Pancreas (tissue), 10 donors: ENCODE data around the gene KRT71. TPM values are rescaled to one million over a fixed set of nuclear protein-coding genes. Genes with fewer than 3 reads are reported as not detected.

Experiments used
- ATAC-seq, 4 donors: fragments of 200-7000 bp; cut with Tn5 transposase; one replicate each; pipeline versions ENCODE4 v1.8.0 to v1.9.1; 2020; ENCODE audit warnings: mild to moderate bottlenecking in 4 of 4, moderate library complexity in 4 of 4
- DNase-seq, 6 donors: peaks; one replicate each; pipeline ENCODE4 v3.0.0-alpha.2; 2020
- FAIRE-seq: peaks from 2 replicates; lab custom pipeline; 2012; peaks lifted over from hg19 to GRCh38; lab: Jason Lieb, UNC
- H3K27ac ChIP-seq, 4 donors: fragments of 200-600 bp; sonication (generic); 1 replicate in 3 of 4; 2 replicates in 1 of 4; pipeline versions ENCODE4 v1.5.0 to v1.8.0; 2020
- H3K27me3 ChIP-seq, 4 donors: fragments of 200-600 bp; one replicate each; pipeline ENCODE4 v1.8.0; 2021
- H3K36me3 ChIP-seq, 3 donors: fragments of 200-600 bp; sonication (generic) in 1 of 3; one replicate each; pipeline versions ENCODE4 v1.5.0 to v1.8.0; 2020 to 2021
- H3K4me1 ChIP-seq, 3 donors: fragments of 200-600 bp; one replicate each; pipeline ENCODE4 v1.8.0; 2021
- H3K4me3 ChIP-seq, 4 donors: fragments of 200-600 bp; sonication (generic) in 2 of 4; one replicate each; pipeline versions ENCODE4 v1.5.0 to v1.8.0; 2020 to 2021
- H3K9me3 ChIP-seq, 4 donors: fragments of 200-600 bp; one replicate each; pipeline ENCODE4 v1.8.0; 2021
- CTCF ChIP-seq, 4 donors: fragments of 200-600 bp; sonication (generic) in 3 of 4; IDR thresholded peaks; one replicate each; pipeline versions ENCODE4 v1.5.0 to v1.8.0; 2021; ENCODE audit warnings: antibody characterized with exemption in 4 of 4
- WGBS, 2 donors: extraction: QIAGEN DNeasy Blood & Tissue Kit; methylation state at CpG; one replicate each; pipeline ENCODE4 v1.1.7; 2013; 5-methylcytosine and 5-hydroxymethylcytosine counted together
- intact Hi-C, 3 donors: fragments of 100-400 bp; cut with DNase I; formaldehyde crosslinking; loops; one replicate each; pipeline versions ENCODE4 v1.11.1 to v1.14.2; 2022
- polyA plus RNA-seq, 2 donors: library from polyadenylated mRNA; stranded (reverse); fragments of 200-250 nt; gene quantifications; one replicate each; pipeline ENCODE4 v1.2.3, GENCODE V29; 2013
- total RNA-seq, 6 donors: library from RNA; stranded (reverse); fragmentation: NEBNext Ultra II Directional in 4 of 6; extraction: Animal tissue kit (Norgen Biotek cat#: 25700) in 4 of 6; gene quantifications; one replicate each; pipeline versions ENCODE4 v1.2.1 to v1.2.4, GENCODE V29; 2021 to 2023
- donor health status: healthy with polysubstance abuse.
- donor health status: DM: no; HTN: no; CAD: no; lungs with moderate emphysema.
- donor health status: DM: no; HTN: no; CAD: no.
- donor health status: control.
- donor health status: control.
- donor health status: Bipolar disorder and iron deficiency.
- donor health status: DM: yes; HTN: yes; CAD: no.
- donor health status: DM: no; HTN: no; CAD: no.
- donor health status: DM: no; HTN: no; CAD: no.
- donor health status: DM: yes; HTN: yes; CAD: no.

Gene KRT71
- total and polyA plus RNA-seq, 8 donors, result not detected

- Histone ChIP-seq H3K4me1 (no peaks in the 10 kb centered on the region), H3K9me3 (no peaks in the 10 kb centered on the region), H3K4me3 (no peak overlapping the region), H3K36me3 (no peaks in the 10 kb centered on the region), H3K27ac (no peak overlapping the region), H3K27me3 (no peaks in the 10 kb centered on the region)
- intact Hi-C loops, result loop anchor here in 2 of 3 donors (10.0 kb wide), 2 partner anchors 287 to 397 kb away; no protein-coding TSS in a partner anchor
- 70 to 76% methylated on average over 17 of the region's 17 CpGs for WGBS, 2 donors
- no peak for TF ChIP-seq CTCF (IDR thresholded peaks at IDR 0.05)
- DNase-seq (no peak), FAIRE-seq (no peak), ATAC-seq (no peak)
These were observed 34.6 kb upstream of the KRT71 start for GRCh38 chr12:52587563-52587962.

- DNase-seq (no peak), FAIRE-seq (no peak), ATAC-seq (no peak)
- Histone ChIP-seq H3K4me3 (no peak overlapping the region), H3K36me3 (no peaks in the 10 kb centered on the region), H3K4me1 (no peaks in the 10 kb centered on the region), H3K27me3 (no peaks in the 10 kb centered on the region), H3K9me3 (no peaks in the 10 kb centered on the region), H3K27ac (no peak overlapping the region)
- WGBS, 2 donors, result 71 to 84% methylated on average over 9 of the region's 9 CpGs
- TF ChIP-seq CTCF (IDR thresholded peaks at IDR 0.05), result no peak
- intact Hi-C loops, result loop anchor here in 2 of 3 donors (10.0 kb wide), 2 partner anchors 289 to 399 kb away; no protein-coding TSS in a partner anchor
These were observed 33.0 kb upstream of the KRT71 start for GRCh38 chr12:52585946-52586345.

GRCh38 chr12:52585066-52585465 lies 32.1 kb upstream of the KRT71 start:
- ATAC-seq (no peak), FAIRE-seq (no peak), DNase-seq (no peak)
- WGBS, 2 donors, result 77 to 79% methylated on average over 3 of the region's 3 CpGs
- no peaks in the 10 kb centered on the region for H3K36me3 ChIP-seq
- no peak overlapping the region for H3K4me3 ChIP-seq
- H3K27ac ChIP-seq, result no peak overlapping the region
- intact Hi-C loops, result loop anchor here in 2 of 3 donors (10.0 kb wide), 2 partner anchors 290 to 400 kb away; no protein-coding TSS in a partner anchor
- no peaks in the 10 kb centered on the region for H3K9me3 ChIP-seq
- H3K4me1 ChIP-seq, result no peaks in the 10 kb centered on the region
- no peaks in the 10 kb centered on the region for H3K27me3 ChIP-seq
- no peak for TF ChIP-seq CTCF (IDR thresholded peaks at IDR 0.05)

GRCh38 chr12:52584156-52584682 lies 31.3 kb upstream of the KRT71 start:
- no peak for FAIRE-seq
- WGBS, 2 donors, result 77 to 84% methylated on average over 9 of the region's 9 CpGs
- Histone ChIP-seq H3K4me1 (no peaks in the 10 kb centered on the region), H3K27ac (no peak overlapping the region), H3K4me3 (no peak overlapping the region), H3K36me3 (no peaks in the 10 kb centered on the region), H3K27me3 (no peaks in the 10 kb centered on the region), H3K9me3 (no peaks in the 10 kb centered on the region)
- intact Hi-C loops, result loop anchor here (5.0 to 10.0 kb wide), 4 partner anchors 283 to 401 kb away; no protein-coding TSS in a partner anchor
- ATAC-seq, result no peak
- no peak for TF ChIP-seq CTCF (IDR thresholded peaks at IDR 0.05)
- DNase-seq, result no peak

- intact Hi-C loops, result loop anchor here (5.0 to 10.0 kb wide), 4 partner anchors 284 to 402 kb away; no protein-coding TSS in a partner anchor
- Histone ChIP-seq H3K4me1 (no peaks in the 10 kb centered on the region), H3K36me3 (no peaks in the 10 kb centered on the region), H3K27me3 (no peaks in the 10 kb centered on the region), H3K9me3 (no peaks in the 10 kb centered on the region), H3K4me3 (no peak overlapping the region), H3K27ac (no peak overlapping the region)
- no peak for FAIRE-seq
- ATAC-seq, result peak; percentile 76 to 97 (median 94)
- WGBS, 2 donors, result 11 to 13% methylated on average over 7 of the region's 7 CpGs
- TF ChIP-seq CTCF (IDR thresholded peaks at IDR 0.05), result peak; percentile 14 to 55 (median 48)
- DNase-seq, result peak in 4 of 6 donors; percentile 28 to 74 (median 42)
These were observed 30.1 kb upstream of the KRT71 start for GRCh38 chr12:52582971-52583456.
